Transverse colon (tissue), 4 donors: Measurements from ENCODE around the gene UBE2J1. TPM values are rescaled to one million over a fixed set of nuclear protein-coding genes. Genes with fewer than 3 reads are reported as not detected.
"Not testable (repeated sequence)": the region's sequence is repeated elsewhere in the genome, so short reads cannot be mapped to it uniquely, and the experiment has no call there.

Source experiments
- DNase-seq: peaks from one replicate; pipeline ENCODE4 v3.0.0-alpha.2; 2019
- H3K27ac ChIP-seq, 4 donors: fragments of 200-600 bp; sonication (generic); 2 replicates each; pipeline ENCODE4 v1.5.1; 2016 to 2018; ENCODE audit warnings: inconsistent platforms in 4 of 4
- H3K27me3 ChIP-seq: fragments of 200-600 bp; sonication (generic); 2 replicates; pipeline ENCODE4 v1.5.1; 2017; ENCODE audit warnings: inconsistent platforms
- H3K36me3 ChIP-seq, 4 donors: fragments of 200-600 bp; sonication (generic); 2 replicates each; pipeline ENCODE4 v1.5.1; 2017 to 2019; ENCODE audit warnings: inconsistent platforms in 4 of 4
- H3K4me1 ChIP-seq, 4 donors: fragments of 200-600 bp; sonication (generic); 2 replicates each; pipeline ENCODE4 v1.5.1; 2017 to 2020; ENCODE audit warnings: inconsistent platforms in 4 of 4
- H3K4me3 ChIP-seq, 4 donors: fragments of 200-600 bp; sonication (generic); 1 replicate in 1 of 4; 2 replicates in 3 of 4; pipeline versions ENCODE4 v1.5.1 to v1.6.1; 2017 to 2019; ENCODE audit warnings: inconsistent platforms in 4 of 4
- H3K9me3 ChIP-seq, 2 donors: fragments of 200-600 bp; sonication (generic); 2 replicates each; pipeline ENCODE4 v1.5.1; 2017 to 2019; ENCODE audit warnings: inconsistent platforms in 2 of 2
- EP300 ChIP-seq: sonication (generic); formaldehyde crosslinking; IDR thresholded peaks from one replicate; pipeline ENCODE4 v1.6.1; 2017; ENCODE audit warnings: antibody characterized with exemption, low read depth
- POLR2A ChIP-seq: fragments of 450-650 bp; IDR thresholded peaks from one replicate; pipeline ENCODE4 v1.6.1; 2016; ENCODE audit warnings: antibody characterized with exemption, mild to moderate bottlenecking, moderate library complexity
- POLR2AphosphoS5 ChIP-seq, 3 donors: sonication (generic); formaldehyde crosslinking; IDR thresholded peaks; one replicate each; pipeline ENCODE4 v1.6.1; 2016; ENCODE audit warnings: antibody characterized with exemption in 3 of 3
- WGBS, 2 donors: methylation state at CpG; one replicate each; pipeline ENCODE4 v1.1.5; 2018; ENCODE audit warnings: low coverage in 1 of 2; 5-methylcytosine and 5-hydroxymethylcytosine counted together
- in situ Hi-C, 4 donors: fragments of 200-750 bp; cut with MboI; loops; one replicate each; pipeline versions ENCODE4 v1.15.0 to v1.15.1; 2017; ENCODE audit warnings: low sequenced_read_pairs in 3 of 4, low pct_ligation_motif_present in 1 of 4, low pct_unique_long_range_greater_than_20kb in 1 of 4
- intact Hi-C: fragments of 100-400 bp; cut with DNase I; formaldehyde crosslinking; loops from one replicate; pipeline ENCODE4 v1.15.1; 2023; ENCODE audit warnings: low total_unique reads
- total RNA-seq, 4 donors: library from RNA; depleted of rRNA; stranded (reverse); fragments of >200 nt; gene quantifications; one replicate each; pipeline ENCODE4 v1.1.0, GENCODE V29; 2016
- TF ChIP-seq, protein P1 (sequence below), 5 experiments: fragments of 200-600 bp in 3 of 5; fragments of 450-650 bp in 2 of 5; sonication (generic) in 3 of 5; IDR thresholded peaks; 1 replicate in 2 of 5; 2 replicates in 3 of 5; pipeline ENCODE4 v1.5.1; 2016 to 2017; ENCODE audit warnings: antibody characterized with exemption in 5 of 5, inconsistent platforms in 3 of 5, mild to moderate bottlenecking in 2 of 5, moderate library complexity in 1 of 5

Gene UBE2J1
- total RNA-seq, 4 donors from 2014 or later, result 27.3 to 52.9 (median 38.2) TPM

DNA sequence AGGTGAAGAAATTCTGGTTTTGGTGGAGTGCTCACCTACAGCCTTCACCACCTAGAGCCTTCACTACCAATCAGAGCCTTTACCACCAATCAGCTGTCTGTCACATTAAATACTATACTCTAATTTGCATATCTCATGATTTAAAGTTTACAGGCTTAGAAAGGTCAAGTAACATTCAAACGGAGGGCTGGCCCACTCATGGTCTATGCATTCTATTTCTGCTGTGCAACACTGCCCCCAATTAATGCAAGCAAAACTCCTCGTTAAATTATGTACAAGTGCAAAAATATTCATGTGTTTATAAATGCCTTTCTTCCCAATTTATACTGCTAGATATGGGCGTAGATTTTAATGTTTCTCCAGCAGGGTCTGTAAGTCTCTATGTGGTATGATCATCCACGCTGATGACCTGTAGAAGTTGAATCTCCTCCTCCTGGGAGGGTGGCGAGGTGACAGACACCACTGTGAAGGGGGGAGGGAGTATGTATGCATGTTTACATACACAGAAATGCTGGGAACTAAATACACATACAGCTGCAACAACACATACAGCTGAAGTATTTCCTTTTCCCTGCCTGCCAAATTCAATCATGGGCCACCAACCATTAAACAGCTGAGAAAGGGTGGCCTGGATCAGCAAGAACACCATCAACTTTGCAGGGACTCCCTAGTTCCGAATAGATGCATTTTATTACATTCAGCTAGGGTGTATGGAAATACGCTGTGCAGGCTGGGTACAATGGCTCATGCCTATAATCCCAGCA lies 46.4 kb upstream of the UBE2J1 start:
- H3K4me1 ChIP-seq, result peaks cover 0 to 3% (median 0%) of the 10 kb centered on the region in 4 donors
- TF ChIP-seq EP300 (no peak), POLR2AphosphoS5 (IDR thresholded peaks at IDR 0.05) (no peak), POLR2A (no peak)
- TF ChIP-seq, protein P1, sequence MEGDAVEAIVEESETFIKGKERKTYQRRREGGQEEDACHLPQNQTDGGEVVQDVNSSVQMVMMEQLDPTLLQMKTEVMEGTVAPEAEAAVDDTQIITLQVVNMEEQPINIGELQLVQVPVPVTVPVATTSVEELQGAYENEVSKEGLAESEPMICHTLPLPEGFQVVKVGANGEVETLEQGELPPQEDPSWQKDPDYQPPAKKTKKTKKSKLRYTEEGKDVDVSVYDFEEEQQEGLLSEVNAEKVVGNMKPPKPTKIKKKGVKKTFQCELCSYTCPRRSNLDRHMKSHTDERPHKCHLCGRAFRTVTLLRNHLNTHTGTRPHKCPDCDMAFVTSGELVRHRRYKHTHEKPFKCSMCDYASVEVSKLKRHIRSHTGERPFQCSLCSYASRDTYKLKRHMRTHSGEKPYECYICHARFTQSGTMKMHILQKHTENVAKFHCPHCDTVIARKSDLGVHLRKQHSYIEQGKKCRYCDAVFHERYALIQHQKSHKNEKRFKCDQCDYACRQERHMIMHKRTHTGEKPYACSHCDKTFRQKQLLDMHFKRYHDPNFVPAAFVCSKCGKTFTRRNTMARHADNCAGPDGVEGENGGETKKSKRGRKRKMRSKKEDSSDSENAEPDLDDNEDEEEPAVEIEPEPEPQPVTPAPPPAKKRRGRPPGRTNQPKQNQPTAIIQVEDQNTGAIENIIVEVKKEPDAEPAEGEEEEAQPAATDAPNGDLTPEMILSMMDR (IDR thresholded peaks at IDR 0.05), result no peak
- in situ Hi-C loops, result no loop called here
- intact Hi-C loops, result no loop called here
- H3K27ac ChIP-seq, result no peak overlapping the region
- no peak for DNase-seq
- H3K27me3 ChIP-seq, result no peaks in the 10 kb centered on the region
- H3K9me3 ChIP-seq, result no peaks in the 10 kb centered on the region
- no peak overlapping the region for H3K4me3 ChIP-seq
- no peaks in the 10 kb centered on the region for H3K36me3 ChIP-seq
- 80 to 83% methylated on average over 3 to 7 of the region's 7 CpGs for WGBS, 2 donors

DNA sequence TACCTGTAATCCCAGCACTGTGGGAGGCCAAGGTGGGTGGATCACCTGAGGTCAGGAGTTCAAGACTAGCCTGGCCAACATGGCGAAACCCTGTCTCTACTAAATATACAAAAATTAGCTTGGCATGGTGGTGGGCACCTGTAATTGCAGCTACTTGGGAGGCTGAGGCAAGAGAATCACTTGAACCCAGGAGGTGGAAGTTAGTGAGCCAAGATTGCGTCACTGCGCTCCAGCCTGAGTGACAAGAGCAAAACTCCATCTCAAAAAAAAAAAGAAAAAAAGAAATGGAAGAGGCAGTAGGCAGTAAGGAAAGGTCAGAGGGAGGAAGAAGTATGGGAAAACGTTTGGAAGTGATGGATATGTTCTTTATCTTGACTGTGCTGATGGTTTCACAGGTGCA lies 45.4 kb upstream of the UBE2J1 start:
- H3K27me3 ChIP-seq, in situ Hi-C loops, H3K4me1 ChIP-seq, H3K4me3 ChIP-seq, H3K27ac ChIP-seq, DNase-seq, intact Hi-C loops, H3K9me3 ChIP-seq, H3K36me3 ChIP-seq: not testable (repeated sequence)
- WGBS, 2 donors, result 78 to 80% methylated on average over 3 to 4 of the region's 4 CpGs

DNA sequence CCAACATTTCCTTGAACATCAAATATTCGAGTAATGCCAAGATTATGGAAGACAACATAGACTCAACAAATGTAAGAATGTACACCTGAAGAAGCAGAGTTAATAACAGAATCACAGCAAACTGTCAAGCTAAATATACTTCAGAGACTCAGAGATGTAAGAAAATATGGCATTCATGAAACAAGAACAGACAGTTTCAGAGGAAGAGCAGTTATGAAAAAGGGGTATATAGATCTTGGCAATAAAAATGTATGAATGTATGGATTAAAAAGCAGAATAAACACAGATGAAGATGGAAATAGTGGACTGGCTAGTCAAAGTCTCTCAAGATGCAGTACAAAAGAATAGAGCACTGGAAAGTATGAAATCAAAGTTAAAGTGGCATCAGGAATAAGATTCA lies 41.1 kb upstream of the UBE2J1 start:
- in situ Hi-C loops, result no loop called here
- intact Hi-C loops, result no loop called here
- TF ChIP-seq, protein P1 (IDR thresholded peaks at IDR 0.05), result no peak
- Histone ChIP-seq H3K9me3 (no peaks in the 10 kb centered on the region), H3K4me1 (no peaks in the 10 kb centered on the region), H3K36me3 (no peaks in the 10 kb centered on the region), H3K4me3 (no peak overlapping the region), H3K27ac (no peak overlapping the region), H3K27me3 (no peaks in the 10 kb centered on the region)
- DNase-seq, result no peak
- 77 to 100% methylated on average over 1 of the region's 1 CpG for WGBS, 2 donors

DNA sequence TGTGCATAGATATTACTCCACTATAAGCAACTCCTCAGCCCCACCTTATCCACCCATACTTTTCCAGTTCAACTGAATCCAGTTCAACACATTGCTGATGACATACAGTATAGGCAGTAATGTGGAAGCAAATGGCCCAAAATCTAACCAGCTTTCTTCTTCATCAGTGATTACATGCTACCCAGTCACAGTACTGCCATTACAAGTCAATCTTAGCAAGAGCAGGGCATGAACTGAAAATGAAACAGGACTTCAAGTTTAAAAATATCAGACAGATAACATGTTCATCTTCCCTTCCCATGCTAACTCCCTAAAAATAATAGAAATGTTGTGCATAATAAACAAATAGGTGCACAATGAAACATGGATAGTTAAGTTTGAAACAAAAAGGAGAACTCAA lies 40.3 kb upstream of the UBE2J1 start:
- Histone ChIP-seq H3K27me3 (no peaks in the 10 kb centered on the region), H3K36me3 (no peaks in the 10 kb centered on the region), H3K9me3 (no peaks in the 10 kb centered on the region), H3K4me3 (no peak overlapping the region), H3K4me1 (no peaks in the 10 kb centered on the region), H3K27ac (no peak overlapping the region)
- in situ Hi-C loops, result no loop called here
- TF ChIP-seq POLR2AphosphoS5 (IDR thresholded peaks at IDR 0.05) (no peak), EP300 (no peak), POLR2A (no peak)
- TF ChIP-seq, protein P1 (IDR thresholded peaks at IDR 0.05), result no peak
- no peak for DNase-seq
- intact Hi-C loops, result no loop called here

DNA sequence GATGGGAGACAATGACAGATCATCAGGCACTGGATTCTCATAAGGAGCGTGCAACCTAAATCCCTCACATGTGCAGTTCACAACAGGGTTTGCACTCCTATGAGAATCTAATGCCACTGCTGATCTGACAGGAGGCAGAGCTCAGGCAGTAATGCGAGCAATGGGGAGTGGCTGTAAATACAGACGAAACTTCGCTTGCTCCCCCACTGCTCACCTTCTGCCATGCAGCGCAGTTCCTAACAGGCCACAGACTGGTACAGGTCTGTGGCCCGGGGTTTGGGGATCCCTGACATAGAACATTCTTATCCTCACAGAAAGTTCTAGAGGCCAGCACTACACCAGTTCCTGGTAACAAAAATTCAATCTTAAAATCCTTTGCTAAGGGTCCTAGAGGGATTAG lies 36.3 kb upstream of the UBE2J1 start:
- 97% methylated on average over 6 of the region's 6 CpGs; no CpG with 5 or more reads in 1 of the 2 donors for WGBS, 2 donors
- intact Hi-C loops, result no loop called here
- in situ Hi-C loops, result no loop called here
- Histone ChIP-seq H3K9me3 (no peaks in the 10 kb centered on the region), H3K27ac (no peak overlapping the region), H3K4me1 (no peaks in the 10 kb centered on the region), H3K4me3 (no peak overlapping the region), H3K27me3 (no peaks in the 10 kb centered on the region), H3K36me3 (no peaks in the 10 kb centered on the region)
- TF ChIP-seq POLR2AphosphoS5 (IDR thresholded peaks at IDR 0.05) (no peak), POLR2A (no peak), EP300 (no peak)
- TF ChIP-seq, protein P1 (IDR thresholded peaks at IDR 0.05), result no peak
- DNase-seq, result no peak
